OCI-LY3 (cell line): ENCODE results near the gene PLN.

ENCODE experiments used
- H2AFZ ChIP-seq: fragments of 200-600, 300-600 bp; shearing (Covaris generic); 2 replicates; pipeline ENCODE4 v1.6.0; 2014; ENCODE audit warnings: antibody characterized with exemption, low read depth, low read length
- H3K27ac ChIP-seq: fragments of 200-600, 300-600 bp; sonication (generic); 2 replicates; pipeline ENCODE4 v1.5.1; 2014; ENCODE audit warnings: mild to moderate bottlenecking, low read length, moderate library complexity, mixed read lengths
- H3K27me3 ChIP-seq: fragments of 200-600, 300-600 bp; sonication (generic); 2 replicates; pipeline ENCODE4 v1.6.1; 2014; ENCODE audit warnings: low read depth, low read length, mixed read lengths
- H3K36me3 ChIP-seq: fragments of 200-600, 300-600 bp; sonication (generic); replicated peaks from 2 replicates; pipeline ENCODE3; 2014; ENCODE audit warnings: low read depth, low read length, mixed read lengths
- H3K4me1 ChIP-seq: fragments of 300-600, 200-600 bp; sonication (generic); 2 replicates; pipeline ENCODE4 v1.6.1; 2014; ENCODE audit warnings: low read length, mixed read lengths
- H3K4me2 ChIP-seq: fragments of 200-600, 300-600 bp; sonication (generic); 2 replicates; pipeline ENCODE4 v1.6.1; 2014; ENCODE audit warnings: low read length, mixed read lengths
- H3K4me3 ChIP-seq: fragments of 300-600, 200-600 bp; sonication (generic); 2 replicates; pipeline ENCODE4 v1.5.1; 2014; ENCODE audit warnings: antibody characterized with exemption, mild to moderate bottlenecking, low read length, moderate library complexity
- H3K79me2 ChIP-seq: fragments of 300-600, 200-600 bp; shearing (Covaris generic); 2 replicates; pipeline ENCODE4 v1.6.1; 2014; ENCODE audit warnings: mild to moderate bottlenecking, low read length, mixed read lengths
- H3K9ac ChIP-seq: fragments of 300-600, 200-600 bp; shearing (Covaris generic); 2 replicates; pipeline ENCODE4 v1.6.0; 2014; ENCODE audit warnings: mild to moderate bottlenecking, low read length, moderate library complexity
- H3K9me3 ChIP-seq: fragments of 200-600, 300-600 bp; shearing (Covaris generic); 2 replicates; pipeline ENCODE4 v1.6.1; 2014; ENCODE audit warnings: low read length, mixed read lengths; ENCODE audit not compliant: insufficient read depth
- H4K20me1 ChIP-seq: fragments of 200-600, 300-600 bp; sonication (generic); 2 replicates; pipeline ENCODE4 v1.6.1; 2016; ENCODE audit warnings: low read length, mixed read lengths; ENCODE audit not compliant: insufficient read depth
- EZH2phosphoT487 ChIP-seq: fragments of 200-600 bp; shearing (Covaris generic); IDR thresholded peaks from 2 replicates; pipeline ENCODE4 v1.6.1; 2018; ENCODE audit warnings: antibody characterized with exemption, mixed run types, low read depth
- TF ChIP-seq, protein P1 (sequence below): fragments of 200-600, 300-600 bp; sonication (generic); IDR thresholded peaks from 2 replicates; pipeline ENCODE4 v1.5.1; 2014; ENCODE audit warnings: antibody characterized with exemption, low read length, low read depth

The PLN gene

DNA sequence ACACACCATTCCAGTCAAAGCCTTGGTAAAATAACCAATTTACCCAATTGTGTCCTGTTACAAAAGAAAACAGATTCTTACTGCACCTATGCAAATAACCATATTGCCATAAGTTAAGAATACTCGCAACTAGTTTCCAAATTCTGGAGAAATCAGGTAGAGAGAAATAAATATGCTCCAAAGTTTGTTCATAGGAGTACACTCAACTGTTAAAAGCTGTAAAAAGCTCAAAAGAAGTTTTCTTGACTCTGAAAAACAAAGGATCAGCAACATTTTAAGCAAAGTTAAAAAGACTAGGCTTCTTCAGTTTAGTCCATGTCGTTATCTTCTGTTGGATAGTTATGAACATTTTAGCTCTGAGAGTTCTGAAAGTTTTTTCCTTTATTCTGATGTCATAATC lies 55.3 kb downstream of the PLN start:
- Histone ChIP-seq H3K79me2 (no peaks in the 10 kb centered on the region), H3K4me1 (no peaks in the 10 kb centered on the region), H3K27ac (no peak overlapping the region), H3K4me3 (no peak overlapping the region), H3K27me3 (no peaks in the 10 kb centered on the region), H3K4me2 (no peak overlapping the region), H4K20me1 (no peaks in the 10 kb centered on the region), H3K9ac (no peak overlapping the region), H3K9me3 (no peaks in the 10 kb centered on the region), H2AFZ (no peak overlapping the region), H3K36me3 (no peaks in the 10 kb centered on the region)
- no peak for TF ChIP-seq EZH2phosphoT487
- TF ChIP-seq, protein P1, sequence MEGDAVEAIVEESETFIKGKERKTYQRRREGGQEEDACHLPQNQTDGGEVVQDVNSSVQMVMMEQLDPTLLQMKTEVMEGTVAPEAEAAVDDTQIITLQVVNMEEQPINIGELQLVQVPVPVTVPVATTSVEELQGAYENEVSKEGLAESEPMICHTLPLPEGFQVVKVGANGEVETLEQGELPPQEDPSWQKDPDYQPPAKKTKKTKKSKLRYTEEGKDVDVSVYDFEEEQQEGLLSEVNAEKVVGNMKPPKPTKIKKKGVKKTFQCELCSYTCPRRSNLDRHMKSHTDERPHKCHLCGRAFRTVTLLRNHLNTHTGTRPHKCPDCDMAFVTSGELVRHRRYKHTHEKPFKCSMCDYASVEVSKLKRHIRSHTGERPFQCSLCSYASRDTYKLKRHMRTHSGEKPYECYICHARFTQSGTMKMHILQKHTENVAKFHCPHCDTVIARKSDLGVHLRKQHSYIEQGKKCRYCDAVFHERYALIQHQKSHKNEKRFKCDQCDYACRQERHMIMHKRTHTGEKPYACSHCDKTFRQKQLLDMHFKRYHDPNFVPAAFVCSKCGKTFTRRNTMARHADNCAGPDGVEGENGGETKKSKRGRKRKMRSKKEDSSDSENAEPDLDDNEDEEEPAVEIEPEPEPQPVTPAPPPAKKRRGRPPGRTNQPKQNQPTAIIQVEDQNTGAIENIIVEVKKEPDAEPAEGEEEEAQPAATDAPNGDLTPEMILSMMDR, result no peak

DNA sequence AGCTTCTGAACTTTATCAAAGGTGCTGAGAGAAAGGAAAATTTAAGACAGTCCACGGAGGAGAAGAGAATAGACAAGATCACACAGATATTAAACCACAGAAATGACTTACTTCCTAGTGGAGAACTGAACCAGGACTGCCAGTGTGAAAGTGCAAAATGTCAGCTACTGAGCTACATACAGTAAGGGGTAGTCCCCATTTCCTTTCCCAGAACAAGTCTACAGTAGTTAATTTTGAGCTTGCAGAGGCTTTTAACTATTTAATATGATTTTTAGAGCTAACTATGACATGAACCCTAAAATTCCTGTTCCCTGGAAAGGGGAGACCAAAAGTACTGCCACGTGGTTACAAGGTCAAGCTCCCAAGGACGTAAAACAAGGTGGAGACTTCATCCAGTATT lies 58.2 kb downstream of the PLN start:
- no peaks in the 10 kb centered on the region for H3K36me3 ChIP-seq
- no peak overlapping the region for H3K4me3 ChIP-seq
- no peak for TF ChIP-seq EZH2phosphoT487
- TF ChIP-seq, protein P1, result no peak
- no peak overlapping the region for H3K27ac ChIP-seq
- no peaks in the 10 kb centered on the region for H4K20me1 ChIP-seq
- no peaks in the 10 kb centered on the region for H3K4me1 ChIP-seq
- no peaks in the 10 kb centered on the region for H3K9me3 ChIP-seq
- no peak overlapping the region for H3K9ac ChIP-seq
- H3K79me2 ChIP-seq, result no peaks in the 10 kb centered on the region
- H3K27me3 ChIP-seq, result no peaks in the 10 kb centered on the region
- H3K4me2 ChIP-seq, result no peak overlapping the region
- no peak overlapping the region for H2AFZ ChIP-seq

DNA sequence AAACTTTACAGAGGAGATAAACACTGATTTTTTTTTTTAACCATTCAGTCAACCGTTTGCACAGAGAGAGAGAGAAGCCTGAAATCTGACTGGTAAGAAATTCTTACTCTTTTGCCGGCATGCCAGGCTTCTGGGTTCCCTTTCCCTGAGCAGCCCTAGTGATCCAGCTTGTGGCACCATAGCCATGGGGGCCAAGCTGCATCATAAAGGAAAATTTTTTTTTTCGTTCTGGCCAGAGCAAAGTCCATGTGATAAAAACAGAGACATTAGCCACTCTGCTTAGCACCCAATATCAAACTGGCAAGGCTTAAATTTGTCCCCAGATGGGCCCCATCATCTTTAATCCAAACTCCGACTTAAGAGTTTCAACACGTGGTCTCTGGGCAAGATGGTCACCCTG lies 58.8 kb downstream of the PLN start:
- Histone ChIP-seq H3K79me2 (no peaks in the 10 kb centered on the region), H4K20me1 (no peaks in the 10 kb centered on the region), H3K27me3 (no peaks in the 10 kb centered on the region), H3K9ac (no peak overlapping the region), H3K36me3 (no peaks in the 10 kb centered on the region), H3K27ac (no peak overlapping the region), H3K9me3 (no peaks in the 10 kb centered on the region), H3K4me3 (no peak overlapping the region), H3K4me1 (no peaks in the 10 kb centered on the region), H3K4me2 (no peak overlapping the region), H2AFZ (no peak overlapping the region)
- TF ChIP-seq EZH2phosphoT487, result no peak
- TF ChIP-seq, protein P1, result no peak
